GM18517 (cell line): ENCODE results near the gene PLXNA4.

ENCODE experiments used
- ATAC-seq: cut with Tn5 transposase; IDR thresholded peaks from one replicate; pipeline ENCODE4 v1.9.1; 2021; ENCODE audit warnings: mild to moderate bottlenecking, moderate library complexity; ENCODE audit not compliant: unreplicated experiment

The PLXNA4 gene

GRCh38 chr7:132371948-132372347, 204.3 kb downstream of the PLXNA4 start:
- no peak for ATAC-seq

DNA sequence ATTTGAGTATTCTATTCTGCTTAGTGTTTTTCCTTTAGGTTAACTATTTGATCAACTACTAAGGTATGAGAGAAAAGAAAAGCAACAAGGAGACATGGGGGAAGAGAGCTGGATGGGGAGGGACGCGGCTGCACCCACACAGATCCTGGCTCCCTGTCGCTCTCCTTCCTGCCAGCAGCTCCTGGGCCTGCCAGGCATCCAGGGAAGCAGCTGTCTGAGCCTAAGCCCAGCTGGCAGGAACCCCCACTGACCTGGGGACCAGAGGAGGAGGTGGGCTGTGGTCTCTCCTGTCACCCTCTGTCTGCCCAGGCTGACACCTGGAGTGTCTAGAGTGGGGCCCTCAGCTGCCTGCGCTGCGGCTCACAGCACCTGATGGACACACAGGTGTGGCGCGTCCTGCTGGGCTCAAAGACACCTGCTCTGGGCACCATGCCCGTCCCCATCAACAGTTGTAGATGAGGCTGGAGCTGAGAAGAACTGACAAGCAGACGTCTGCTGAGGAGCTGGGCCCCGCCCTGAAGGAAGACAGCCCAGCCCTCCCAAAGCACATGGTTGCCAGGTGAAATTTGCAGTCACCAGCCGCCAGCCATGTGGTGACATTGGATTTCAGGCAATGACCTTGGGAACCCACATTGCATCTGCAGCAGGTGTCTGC, 207.9 kb downstream of the PLXNA4 start:
- no peak for ATAC-seq

GRCh38 chr7:132367795-132368194, 208.5 kb downstream of the PLXNA4 start:
- ATAC-seq, result no peak

- ATAC-seq, result no peak
Observed at GRCh38 chr7:132367004-132367403, 209.3 kb downstream of the PLXNA4 start.

GRCh38 chr7:132364226-132364625, 212.0 kb downstream of the PLXNA4 start:
- no peak for ATAC-seq

GRCh38 chr7:132362059-132362458, 214.2 kb downstream of the PLXNA4 start:
- no peak for ATAC-seq

DNA sequence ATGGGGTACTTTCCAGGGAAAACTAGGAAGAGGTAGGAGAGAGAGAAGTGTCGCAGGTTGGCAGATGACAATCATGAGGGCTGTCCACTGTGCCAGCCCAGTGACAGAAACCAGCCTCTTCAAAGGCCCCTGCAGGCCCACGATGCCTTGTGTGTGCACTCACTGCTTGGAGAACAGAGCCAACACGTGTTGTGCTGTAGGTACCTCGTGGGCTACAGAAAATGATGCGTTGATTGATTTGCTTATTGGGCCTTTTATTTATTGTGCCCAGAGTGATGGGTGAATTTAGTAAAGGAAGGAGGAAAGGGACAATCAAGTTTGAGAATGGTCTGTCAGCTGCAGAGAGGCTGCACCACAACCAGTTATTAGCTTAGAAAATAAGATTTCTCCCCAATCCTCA, 215.1 kb downstream of the PLXNA4 start:
- ATAC-seq, result no peak

GRCh38 chr7:132359743-132360142, 216.5 kb downstream of the PLXNA4 start:
- no peak for ATAC-seq

- no peak for ATAC-seq
Observed at GRCh38 chr7:132355048-132355447, 221.2 kb downstream of the PLXNA4 start.

DNA sequence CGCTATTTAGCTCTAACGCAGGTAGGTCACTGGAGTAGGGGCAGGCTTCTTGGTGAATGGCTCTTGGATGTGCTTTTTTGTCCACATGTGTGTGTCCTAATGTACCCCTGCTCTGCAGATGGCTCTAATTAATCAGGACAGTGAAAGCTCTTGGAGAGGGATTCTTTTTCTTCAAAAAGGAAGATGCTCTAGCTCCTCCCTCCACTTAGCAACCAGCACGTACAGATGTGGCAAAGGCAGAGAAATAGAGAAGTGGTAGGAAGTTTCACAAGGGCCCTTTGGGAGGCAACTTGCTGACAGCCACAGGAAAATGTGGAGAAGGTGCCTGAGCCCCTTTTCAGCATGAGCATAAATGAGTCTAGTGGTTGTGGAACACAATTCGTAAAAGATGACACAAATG, 221.7 kb downstream of the PLXNA4 start:
- no peak for ATAC-seq

DNA sequence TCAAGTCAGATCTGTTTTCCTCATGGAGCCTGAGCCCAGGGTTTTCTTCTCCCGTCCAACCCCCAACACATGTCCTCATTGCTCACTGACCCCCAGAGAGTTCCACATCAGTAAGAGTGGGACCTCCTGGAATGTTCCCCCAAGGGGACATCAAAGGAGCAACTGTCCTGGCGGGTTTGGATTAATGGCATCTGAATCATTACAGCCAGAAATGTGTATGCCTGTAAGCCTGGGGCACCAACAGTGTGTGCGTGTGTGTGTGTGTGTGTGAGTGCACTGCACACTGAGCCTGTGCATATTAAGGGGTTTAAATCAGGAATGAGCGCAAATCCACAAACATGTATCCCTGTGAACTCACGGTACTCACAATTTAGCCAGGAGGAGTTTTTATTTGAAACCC, 222.3 kb downstream of the PLXNA4 start:
- no peak for ATAC-seq

DNA sequence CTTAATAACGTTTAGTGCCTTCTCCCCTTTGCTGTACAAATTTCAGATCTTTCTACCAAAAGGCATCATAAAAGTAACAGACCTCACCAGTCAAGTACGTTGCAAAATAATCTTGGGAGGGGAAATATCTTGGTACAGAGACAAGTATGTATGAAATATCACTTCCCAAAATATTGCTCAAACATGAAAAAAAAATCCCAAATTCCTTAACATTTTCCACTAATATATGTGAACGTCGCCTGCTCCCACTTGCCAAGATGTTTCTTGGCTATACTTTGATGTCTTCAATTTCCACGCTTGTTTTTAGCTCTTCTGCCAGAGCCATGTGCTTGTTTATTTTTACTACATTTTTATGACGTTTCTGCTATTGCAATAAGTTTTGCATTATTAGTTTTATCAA, 223.5 kb downstream of the PLXNA4 start:
- ATAC-seq, result no peak

DNA sequence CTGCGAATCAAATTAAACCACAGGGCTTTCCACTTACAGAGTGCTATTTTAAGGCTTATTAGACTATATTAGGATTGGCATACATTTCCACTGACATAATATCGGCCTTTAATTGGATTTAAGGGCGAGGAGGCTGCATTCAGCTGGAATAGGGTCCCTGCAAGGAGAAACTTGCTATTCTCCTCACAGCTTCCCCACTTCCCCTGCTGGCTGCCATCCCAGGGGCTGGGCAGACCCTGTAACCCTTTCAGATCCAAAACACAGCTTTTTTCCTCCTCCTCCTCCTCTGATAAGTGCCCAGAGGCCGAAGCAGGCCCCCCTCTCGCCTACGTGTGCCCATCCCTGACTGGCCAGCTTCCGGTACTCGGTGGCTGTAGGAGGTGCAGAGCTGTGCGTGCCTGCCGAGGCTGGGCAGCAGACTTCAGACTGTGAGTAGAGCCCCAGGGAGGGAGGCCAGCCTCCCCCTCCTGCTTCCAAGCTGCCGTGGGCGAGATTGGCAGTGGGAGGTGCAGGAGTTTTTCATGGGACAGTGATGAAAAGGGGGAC, 224.2 kb downstream of the PLXNA4 start:
- no peak for ATAC-seq

DNA sequence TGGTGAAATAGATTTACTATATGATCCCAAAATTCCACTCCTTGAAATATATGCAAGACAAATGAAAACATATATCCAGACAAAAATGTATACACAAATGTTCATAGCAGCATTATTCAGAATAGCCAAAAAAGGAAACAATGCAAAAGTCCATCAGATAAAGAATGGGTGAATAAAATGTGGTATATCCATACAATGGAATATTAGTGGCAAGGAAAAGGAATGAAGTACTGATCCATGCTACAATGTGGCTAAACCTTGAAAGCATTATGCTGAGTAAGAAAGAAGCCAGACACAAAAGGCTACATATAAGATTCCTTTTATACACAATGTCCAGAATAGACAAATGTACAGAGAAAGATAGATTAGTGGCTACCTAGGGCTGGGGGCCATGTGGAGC, 225.5 kb downstream of the PLXNA4 start:
- no peak for ATAC-seq

GRCh38 chr7:132349075-132349474, 227.2 kb downstream of the PLXNA4 start:
- no peak for ATAC-seq

DNA sequence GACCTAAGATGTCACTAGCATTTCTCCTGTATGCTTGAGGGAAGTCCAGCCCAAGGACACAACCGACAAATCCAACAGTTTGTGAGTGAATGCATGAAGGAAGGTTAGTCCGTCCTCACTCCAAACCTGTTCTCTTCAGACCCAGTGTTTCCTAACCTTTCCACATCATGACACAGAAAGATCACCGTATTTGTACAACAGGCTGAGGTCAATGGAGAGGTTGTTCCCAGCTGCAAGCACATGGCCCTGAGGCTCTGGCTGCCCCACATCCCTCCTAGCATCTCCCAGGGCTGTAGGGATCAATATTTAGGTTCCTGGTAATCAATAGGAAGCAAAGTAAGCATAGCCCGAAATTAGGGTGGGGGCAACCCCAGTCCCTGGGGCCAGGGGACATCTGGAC, 227.9 kb downstream of the PLXNA4 start:
- no peak for ATAC-seq

- ATAC-seq, result no peak
Observed at GRCh38 chr7:132347858-132348257, 228.4 kb downstream of the PLXNA4 start.

DNA sequence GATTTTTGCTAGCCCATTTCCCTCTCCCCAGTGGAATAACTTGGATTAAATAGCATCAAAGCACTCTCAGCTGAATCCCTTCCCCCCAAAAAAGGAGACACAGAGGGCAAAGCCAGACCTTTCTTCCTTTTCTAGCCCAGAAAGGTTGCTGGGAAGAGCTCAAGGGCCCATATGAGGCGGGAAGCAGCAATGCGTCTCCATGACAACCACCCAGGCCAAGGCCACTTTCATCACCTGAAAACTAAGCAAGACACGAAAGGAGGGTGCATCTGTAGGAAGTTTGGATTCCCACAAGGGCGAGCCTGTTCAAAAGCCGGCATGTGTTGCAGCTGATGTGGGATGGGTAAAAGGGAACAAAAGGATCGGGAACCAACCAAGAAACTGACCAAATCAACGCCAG, 229.1 kb downstream of the PLXNA4 start:
- no peak for ATAC-seq

DNA sequence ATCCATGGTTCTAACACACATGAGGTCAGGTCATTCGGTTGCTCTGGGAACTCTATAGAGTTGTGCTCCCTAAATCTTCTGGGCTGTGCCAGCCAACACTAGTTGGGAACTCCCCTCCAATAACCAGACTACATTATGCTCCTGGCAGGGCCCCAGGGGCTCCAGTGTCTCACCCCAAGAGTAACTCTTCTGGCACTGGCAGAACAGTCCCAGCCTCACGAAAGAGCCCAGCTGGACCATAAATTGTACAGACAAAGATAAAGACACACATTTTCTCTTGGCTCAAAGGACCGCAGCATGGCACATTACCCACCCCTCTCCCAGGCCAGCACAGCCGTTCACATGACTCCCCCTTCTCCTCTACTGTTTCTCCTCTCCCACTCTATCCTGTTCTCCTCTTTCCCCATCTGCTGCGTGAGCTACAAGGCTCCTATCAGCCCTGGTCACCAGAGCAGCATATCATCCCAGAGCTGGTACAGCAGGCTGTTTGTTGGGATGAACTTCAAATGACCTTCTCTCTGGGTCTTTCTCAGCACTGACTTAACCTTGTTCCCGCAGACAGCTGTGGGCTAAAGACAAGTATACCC, 230.6 kb downstream of the PLXNA4 start:
- ATAC-seq, result no peak

DNA sequence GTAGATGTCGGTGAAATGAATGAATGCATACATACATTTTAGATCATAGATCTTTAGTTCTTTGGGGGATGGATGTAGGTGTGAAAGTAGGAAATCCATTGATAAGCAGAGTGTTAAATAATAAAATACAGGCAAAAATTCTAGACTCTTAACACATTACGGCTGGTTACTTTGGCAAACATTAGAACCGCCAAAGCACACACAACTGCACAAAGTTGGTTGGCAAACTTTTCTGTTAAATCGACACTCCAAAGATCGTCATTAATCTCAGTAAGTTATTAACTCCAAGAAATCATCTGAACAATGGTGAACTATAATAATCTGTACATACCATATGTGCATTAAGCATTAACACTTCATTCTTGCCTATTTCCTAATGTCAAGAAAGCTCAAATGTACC, 231.2 kb downstream of the PLXNA4 start:
- no peak for ATAC-seq

DNA sequence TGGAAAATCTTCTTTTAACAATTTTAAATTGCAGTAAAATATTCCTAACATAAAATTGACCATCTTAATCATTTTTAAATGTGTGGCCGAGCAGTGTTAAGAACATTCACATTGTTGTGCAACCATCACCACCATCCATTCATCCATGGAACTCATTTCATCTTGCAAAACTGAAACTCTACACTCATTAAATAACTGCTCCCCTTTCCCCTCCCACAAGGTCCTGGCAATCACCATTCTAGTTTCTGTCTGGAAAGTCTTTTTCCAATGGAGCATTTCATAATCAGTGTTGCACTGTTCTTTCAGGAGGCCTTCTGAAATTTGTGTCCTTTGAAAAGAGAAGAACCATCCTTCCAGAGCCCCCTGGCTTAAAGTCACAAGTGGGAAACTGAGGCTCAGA, 233.1 kb downstream of the PLXNA4 start:
- ATAC-seq, result no peak

DNA sequence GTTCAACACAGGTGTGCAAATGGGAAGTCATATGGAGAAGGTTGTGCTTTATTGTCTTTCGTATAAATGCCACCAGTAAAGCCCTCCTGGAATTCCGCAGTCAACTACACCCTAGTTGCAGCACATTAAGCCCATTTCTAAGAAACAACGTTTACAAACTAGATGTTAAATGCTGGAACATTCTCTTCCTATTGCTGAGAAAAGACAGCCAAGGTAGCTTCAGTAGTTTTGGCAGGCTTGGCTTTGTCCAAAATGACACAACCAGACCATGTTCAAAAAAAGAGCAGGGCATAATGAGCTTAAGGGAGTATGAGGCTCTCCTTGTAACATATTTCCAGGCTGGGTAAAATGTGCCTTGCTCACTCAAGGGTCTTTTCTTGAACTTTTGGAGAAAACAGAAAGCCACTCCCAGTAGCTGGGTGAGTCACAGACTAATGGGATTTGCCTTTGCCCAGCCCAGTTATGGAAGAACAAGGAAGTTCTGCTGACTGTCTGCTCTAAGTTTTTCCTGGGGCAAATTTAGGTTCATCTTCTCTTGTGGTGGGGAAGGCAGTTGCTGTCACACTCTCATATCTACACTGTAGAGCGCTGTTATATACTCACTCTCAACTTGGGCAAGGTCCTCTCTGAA, 238.7 kb downstream of the PLXNA4 start:
- ATAC-seq, result no peak
